Measurements from ENCODE around the gene ADGRG3.

GRCh38 chr16:57704905-57705852 lies 37.1 kb downstream of the ADGRG3 start:
- no peak for TF ChIP-seq EZH2 (IDR thresholded peaks at IDR 0.05; ENCODE audit: borderline replicate concordance, insufficient read depth, low read depth, low read length, poor library complexity, severe bottlenecking)
- TF ChIP-seq, protein P1, sequence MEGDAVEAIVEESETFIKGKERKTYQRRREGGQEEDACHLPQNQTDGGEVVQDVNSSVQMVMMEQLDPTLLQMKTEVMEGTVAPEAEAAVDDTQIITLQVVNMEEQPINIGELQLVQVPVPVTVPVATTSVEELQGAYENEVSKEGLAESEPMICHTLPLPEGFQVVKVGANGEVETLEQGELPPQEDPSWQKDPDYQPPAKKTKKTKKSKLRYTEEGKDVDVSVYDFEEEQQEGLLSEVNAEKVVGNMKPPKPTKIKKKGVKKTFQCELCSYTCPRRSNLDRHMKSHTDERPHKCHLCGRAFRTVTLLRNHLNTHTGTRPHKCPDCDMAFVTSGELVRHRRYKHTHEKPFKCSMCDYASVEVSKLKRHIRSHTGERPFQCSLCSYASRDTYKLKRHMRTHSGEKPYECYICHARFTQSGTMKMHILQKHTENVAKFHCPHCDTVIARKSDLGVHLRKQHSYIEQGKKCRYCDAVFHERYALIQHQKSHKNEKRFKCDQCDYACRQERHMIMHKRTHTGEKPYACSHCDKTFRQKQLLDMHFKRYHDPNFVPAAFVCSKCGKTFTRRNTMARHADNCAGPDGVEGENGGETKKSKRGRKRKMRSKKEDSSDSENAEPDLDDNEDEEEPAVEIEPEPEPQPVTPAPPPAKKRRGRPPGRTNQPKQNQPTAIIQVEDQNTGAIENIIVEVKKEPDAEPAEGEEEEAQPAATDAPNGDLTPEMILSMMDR (IDR thresholded peaks at IDR 0.05), result no peak
